Suprapubic skin (tissue), 3 donors: ENCODE data around the gene IFT20.

Experiments
- CTCF ChIP-seq, 2 donors: fragments of 200-600 bp in 1 of 2; fragments of 450-650 bp in 1 of 2; sonication (generic) in 1 of 2; IDR thresholded peaks; one replicate each; pipeline ENCODE4 v1.5.1; 2016 to 2019; ENCODE audit warnings: antibody characterized with exemption in 2 of 2, mild to moderate bottlenecking in 1 of 2, moderate library complexity in 1 of 2
- EP300 ChIP-seq: sonication (generic); formaldehyde crosslinking; IDR thresholded peaks from one replicate; pipeline ENCODE4 v1.6.1; 2017; ENCODE audit warnings: antibody characterized with exemption
- POLR2A ChIP-seq, 2 donors: fragments of 450-650 bp; IDR thresholded peaks; one replicate each; pipeline ENCODE4 v1.6.1; 2017; ENCODE audit warnings: antibody characterized with exemption in 2 of 2, mild to moderate bottlenecking in 2 of 2, moderate library complexity in 2 of 2

DNA sequence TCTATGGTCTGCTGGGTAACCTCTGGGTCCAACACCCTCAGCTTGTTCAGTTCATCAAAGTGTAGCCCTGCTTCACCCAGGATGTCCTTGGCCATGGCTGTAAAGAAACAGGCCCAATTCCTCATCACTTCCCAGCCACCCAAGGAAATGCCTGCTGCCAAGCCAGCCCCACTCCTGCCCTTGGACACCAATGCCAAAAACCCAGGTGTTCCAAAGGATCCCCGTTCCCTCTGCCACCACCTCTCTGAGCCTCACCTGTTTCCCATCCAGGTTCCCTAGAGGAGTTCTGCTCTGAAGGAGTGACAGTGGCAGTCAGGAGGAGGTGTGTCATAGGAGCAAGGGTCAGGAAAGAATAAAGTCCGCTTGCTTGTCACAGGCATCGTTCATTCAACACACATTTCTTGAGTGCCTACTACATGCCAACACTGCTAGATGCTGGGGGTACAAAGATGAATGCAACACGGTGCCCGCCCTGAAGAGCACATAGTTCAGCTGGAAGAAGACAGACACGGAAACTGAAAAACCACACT lies 3.3 kb downstream of the IFT20 start:
- no peak for TF ChIP-seq CTCF (IDR thresholded peaks at IDR 0.05)
- TF ChIP-seq POLR2A (IDR thresholded peaks at IDR 0.05) = no peak
- TF ChIP-seq EP300 = no peak
